ENCODE data around the gene ALKBH1. TPM values are rescaled to one million over a fixed set of nuclear protein-coding genes. Genes with fewer than 3 reads are reported as not detected.

ALKBH1 gene, protein sequence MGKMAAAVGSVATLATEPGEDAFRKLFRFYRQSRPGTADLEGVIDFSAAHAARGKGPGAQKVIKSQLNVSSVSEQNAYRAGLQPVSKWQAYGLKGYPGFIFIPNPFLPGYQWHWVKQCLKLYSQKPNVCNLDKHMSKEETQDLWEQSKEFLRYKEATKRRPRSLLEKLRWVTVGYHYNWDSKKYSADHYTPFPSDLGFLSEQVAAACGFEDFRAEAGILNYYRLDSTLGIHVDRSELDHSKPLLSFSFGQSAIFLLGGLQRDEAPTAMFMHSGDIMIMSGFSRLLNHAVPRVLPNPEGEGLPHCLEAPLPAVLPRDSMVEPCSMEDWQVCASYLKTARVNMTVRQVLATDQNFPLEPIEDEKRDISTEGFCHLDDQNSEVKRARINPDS
- 11.0 and 12.7 TPM in 2 replicates for total RNA-seq

DNA sequence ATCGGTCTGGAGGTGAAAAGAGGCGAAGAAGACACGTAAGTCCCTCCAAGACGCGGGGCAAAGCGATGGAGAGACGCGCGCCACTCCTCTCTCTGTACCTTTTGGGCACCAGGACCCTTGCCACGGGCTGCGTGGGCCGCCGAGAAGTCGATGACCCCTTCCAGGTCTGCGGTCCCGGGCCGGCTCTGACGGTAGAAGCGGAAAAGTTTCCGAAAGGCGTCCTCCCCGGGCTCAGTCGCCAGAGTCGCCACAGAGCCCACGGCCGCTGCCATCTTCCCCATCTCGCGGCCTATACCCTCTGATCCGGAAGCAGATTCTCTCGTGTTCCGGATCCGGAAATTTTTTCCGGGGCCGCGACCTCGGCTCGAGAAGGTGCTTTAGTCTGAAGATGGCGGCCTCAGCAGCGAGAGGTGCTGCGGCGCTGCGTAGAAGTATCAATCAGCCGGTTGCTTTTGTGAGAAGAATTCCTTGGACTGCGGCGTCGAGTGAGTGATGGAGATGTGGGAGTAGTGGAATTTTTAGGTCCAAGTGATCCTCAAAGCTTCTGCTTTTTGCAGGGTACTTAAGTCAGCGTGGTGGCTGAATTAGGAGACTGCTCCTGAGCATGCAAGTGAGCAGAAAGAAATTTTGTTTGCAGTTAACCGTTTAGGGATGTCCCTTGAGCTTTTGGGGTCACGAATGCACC, at the start of gene ALKBH1, which contains the start of gene SLIRP:
TSS of gene ALKBH1 (minus strand) at position 300 of the 685 bp plus-strand sequence. CDS start at position 281, 19 bp downstream.
TSS of gene SLIRP (plus strand) at position 380 of the 685 bp plus-strand sequence. CDS start at position 389, 9 bp downstream.

Other genes starting within 250 kb of the ALKBH1 start
- gene AHSA1, start 249.9 kb downstream of the ALKBH1 start, total RNA-seq: 144 and 161 TPM in 2 replicates
- gene ISM2, start 209.2 kb downstream of the ALKBH1 start, total RNA-seq: not detected in 2 replicates
- gene SPTLC2, start 91.4 kb downstream of the ALKBH1 start, total RNA-seq: 30.0 and 32.3 TPM in 2 replicates
- gene SLIRP, start 80 bp upstream of the ALKBH1 start, total RNA-seq: 330 and 408 TPM in 2 replicates
- 44.7 and 57.8 TPM in 2 replicates for gene SNW1, start 53.1 kb upstream of the ALKBH1 start, total RNA-seq
- gene ADCK1, start 92.1 kb upstream of the ALKBH1 start, total RNA-seq: 11.2 and 16.3 TPM in 2 replicates